Mesenchymal stem cell (in vitro differentiated cells and primary cell): Measurements from ENCODE around the gene SMIM26.

Source experiments
- DNase-seq: peaks from one replicate; pipeline ENCODE4 v3.0.0-alpha.2; 2013
- H2AFZ ChIP-seq: one replicate; pipeline ENCODE4 v1.6.1; 2013; ENCODE audit warnings: low read depth, mild to moderate bottlenecking, control low read depth, inconsistent platforms, low read length, moderate library complexity
- H2AK5ac ChIP-seq: 2 replicates; pipeline ENCODE4 v1.6.1; 2013; ENCODE audit warnings: low read length, moderate library complexity, mild to moderate bottlenecking, inconsistent platforms; ENCODE audit not compliant: severe bottlenecking
- H2BK120ac ChIP-seq: one replicate; pipeline ENCODE4 v1.6.1; 2013; ENCODE audit warnings: low read depth, mild to moderate bottlenecking, inconsistent platforms, low read length, moderate library complexity
- H2BK12ac ChIP-seq, 2 experiments: one replicate each; pipeline ENCODE4 v1.6.1; 2013; ENCODE audit warnings: inconsistent platforms in 2 of 2, low read length in 2 of 2, mild to moderate bottlenecking in 2 of 2, moderate library complexity in 2 of 2, control low read depth in 1 of 2
- H2BK15ac ChIP-seq: one replicate; pipeline ENCODE4 v1.6.1; 2013; ENCODE audit warnings: mild to moderate bottlenecking, low read depth, inconsistent platforms; ENCODE audit not compliant: poor library complexity, severe bottlenecking
- H2BK5ac ChIP-seq: 2 replicates; pipeline ENCODE4 v1.6.1; 2013; ENCODE audit warnings: low read depth, mild to moderate bottlenecking, low read length, control low read depth, inconsistent platforms; ENCODE audit not compliant: poor library complexity, severe bottlenecking
- H3K14ac ChIP-seq, 2 experiments: one replicate each; pipeline ENCODE4 v1.6.1; 2013; ENCODE audit warnings: inconsistent platforms in 2 of 2, low read length in 2 of 2, control low read depth in 1 of 2, mild to moderate bottlenecking in 1 of 2, moderate library complexity in 1 of 2
- H3K18ac ChIP-seq, 2 experiments: one replicate each; pipeline ENCODE4 v1.6.1; 2013; ENCODE audit warnings: inconsistent platforms in 2 of 2, low read length in 2 of 2, control low read depth in 1 of 2, low read depth in 1 of 2, mild to moderate bottlenecking in 1 of 2
- H3K23ac ChIP-seq, 2 experiments: one replicate each; pipeline ENCODE4 v1.6.1; 2013; ENCODE audit warnings: inconsistent platforms in 2 of 2, low read length in 2 of 2, mild to moderate bottlenecking in 2 of 2, moderate library complexity in 2 of 2, control low read depth in 1 of 2
- H3K27ac ChIP-seq: 2 replicates; pipeline ENCODE4 v1.5.1; 2013; ENCODE audit warnings: mild to moderate bottlenecking, moderate library complexity, low read length, control low read depth, inconsistent platforms; ENCODE audit not compliant: poor library complexity, severe bottlenecking
- H3K27me3 ChIP-seq, 2 experiments: 2 replicates each; pipeline versions ENCODE4 v1.6.1 to v1.7.0; 2013; ENCODE audit warnings: low read length in 2 of 2, mild to moderate bottlenecking in 2 of 2, moderate library complexity in 2 of 2, control low read depth in 1 of 2, inconsistent platforms in 1 of 2; ENCODE audit not compliant: control insufficient read depth in 1 of 2, insufficient read depth in 1 of 2
- H3K36me3 ChIP-seq, 2 experiments: 2 replicates each; pipeline versions ENCODE4 v1.6.1 to v1.7.0; 2013; ENCODE audit warnings: low read length in 2 of 2, control low read depth in 1 of 2, inconsistent platforms in 1 of 2, low read depth in 1 of 2, mild to moderate bottlenecking in 1 of 2; ENCODE audit not compliant: insufficient read depth in 2 of 2, control insufficient read depth in 1 of 2
- H3K4ac ChIP-seq, 2 experiments: one replicate each; pipeline ENCODE4 v1.6.1; 2013; ENCODE audit warnings: inconsistent platforms in 2 of 2, low read length in 2 of 2, mild to moderate bottlenecking in 2 of 2, moderate library complexity in 2 of 2, control low read depth in 1 of 2, low read depth in 1 of 2
- H3K4me1 ChIP-seq: 2 replicates; pipeline ENCODE4 v1.6.1; 2013; ENCODE audit warnings: low read depth, low read length, control low read depth; ENCODE audit not compliant: control insufficient read depth, insufficient read depth
- H3K4me2 ChIP-seq: 2 replicates; pipeline ENCODE4 v1.6.1; 2013; ENCODE audit warnings: low read length, mild to moderate bottlenecking, inconsistent platforms; ENCODE audit not compliant: poor library complexity, severe bottlenecking
- H3K4me3 ChIP-seq, 2 experiments: 2 replicates each; pipeline versions ENCODE4 v1.5.1 to v1.7.0; 2013; ENCODE audit warnings: low read length in 2 of 2, mild to moderate bottlenecking in 2 of 2, control low read depth in 1 of 2, low read depth in 1 of 2; ENCODE audit not compliant: insufficient read depth in 1 of 2
- H3K79me1 ChIP-seq: replicated peaks from 2 replicates; pipeline ENCODE4 v1.6.1; 2013; ENCODE audit warnings: mild to moderate bottlenecking, control low read depth, low read length, inconsistent platforms; ENCODE audit not compliant: poor library complexity, severe bottlenecking
- H3K9ac ChIP-seq: 2 replicates; pipeline ENCODE4 v1.7.0; 2013; ENCODE audit warnings: mild to moderate bottlenecking, low read length, moderate library complexity
- H3K9me3 ChIP-seq: 2 replicates; pipeline ENCODE4 v1.7.0; 2013; ENCODE audit warnings: mild to moderate bottlenecking, low read length; ENCODE audit not compliant: control insufficient read depth
- H4K8ac ChIP-seq: one replicate; pipeline ENCODE4 v1.6.1; 2013; ENCODE audit warnings: inconsistent platforms, mild to moderate bottlenecking, low read length, moderate library complexity
- H4K91ac ChIP-seq: one replicate; pipeline ENCODE4 v1.6.1; 2013; ENCODE audit warnings: mild to moderate bottlenecking, low read length, inconsistent platforms
- WGBS: methylation state at CpG from one replicate; pipeline ENCODE4 v1.1.7; 2013; ENCODE audit warnings: mixed read lengths; 5-methylcytosine and 5-hydroxymethylcytosine counted together

The SMIM26 gene

DNA sequence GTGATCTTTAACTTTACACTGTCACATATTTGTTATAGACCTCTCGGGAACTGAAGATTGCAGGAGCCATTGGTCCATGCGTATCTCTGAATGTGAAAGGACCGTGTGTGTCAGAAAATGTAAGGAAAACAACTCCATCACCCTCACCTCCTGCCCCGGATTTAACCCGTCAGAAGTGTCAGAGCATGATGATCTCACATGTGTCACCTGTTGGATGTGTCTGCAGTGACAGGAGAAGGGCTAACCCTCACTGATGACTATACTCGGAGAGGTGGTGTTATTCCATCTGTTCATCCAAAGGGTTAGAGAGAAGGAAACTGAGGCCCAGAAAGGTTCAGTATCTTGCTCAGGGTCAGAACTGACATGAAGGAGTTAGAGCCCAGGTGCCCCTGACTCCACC is 34.6 kb upstream of the SMIM26 start:
- no peaks in the 10 kb centered on the region for H3K27me3 ChIP-seq
- no peak overlapping the region for H4K91ac ChIP-seq
- no peak overlapping the region for H3K4me2 ChIP-seq
- H3K36me3 ChIP-seq, result peaks cover 34 to 82% of the 10 kb centered on the region in 2 experiments
- 100% methylated on average over 5 of the region's 6 CpGs for WGBS
- DNase-seq, result no peak
- no peak overlapping the region for H3K27ac ChIP-seq
- H2BK15ac ChIP-seq, result no peak overlapping the region
- H4K8ac ChIP-seq, result no peak overlapping the region
- peaks cover 15% of the 10 kb centered on the region for H3K79me1 ChIP-seq
- no peak overlapping the region for H3K14ac ChIP-seq
- H3K9me3 ChIP-seq, result no peaks in the 10 kb centered on the region
- H2AFZ ChIP-seq, result no peak overlapping the region
- H2BK12ac ChIP-seq, result no peak overlapping the region
- H2BK120ac ChIP-seq, result no peak overlapping the region
- H3K4me1 ChIP-seq, result peaks cover 5% of the 10 kb centered on the region
- no peak overlapping the region for H3K18ac ChIP-seq
- H3K4me3 ChIP-seq, result no peak overlapping the region
- no peak overlapping the region for H3K23ac ChIP-seq
- no peak overlapping the region for H3K9ac ChIP-seq
- H2AK5ac ChIP-seq, result no peak overlapping the region
- no peak overlapping the region for H3K4ac ChIP-seq
- no peak overlapping the region for H2BK5ac ChIP-seq

DNA sequence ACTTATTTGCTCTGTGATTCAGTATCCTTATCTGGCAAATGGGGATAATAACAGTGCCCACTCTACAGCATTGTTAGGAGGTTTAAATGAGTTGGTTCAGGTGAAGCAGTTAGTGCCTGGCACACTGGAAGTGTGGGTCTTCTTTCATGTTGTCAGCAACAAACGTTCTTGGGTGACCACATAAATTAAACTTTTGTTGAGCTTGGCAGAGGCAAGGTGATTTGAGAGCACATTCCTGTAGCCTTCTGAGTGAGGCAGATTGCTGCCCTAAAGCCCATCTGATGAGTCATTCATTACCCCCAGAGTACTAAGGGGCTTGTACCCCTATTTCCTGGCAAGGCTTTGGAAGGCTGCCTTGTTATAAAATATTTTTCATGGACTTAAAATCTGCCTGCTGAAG is 33.7 kb upstream of the SMIM26 start:
- Histone ChIP-seq H3K23ac (no peak overlapping the region), H3K9me3 (no peaks in the 10 kb centered on the region), H3K36me3 (peaks cover 30 to 81% of the 10 kb centered on the region in 2 experiments), H2AFZ (no peak overlapping the region), H3K27ac (peak overlapping the region; percentile 21), H3K14ac (no peak overlapping the region), H3K79me1 (peaks cover 16% of the 10 kb centered on the region), H2AK5ac (no peak overlapping the region), H2BK120ac (no peak overlapping the region), H4K8ac (no peak overlapping the region), H3K18ac (no peak overlapping the region), H3K9ac (no peak overlapping the region), H2BK15ac (no peak overlapping the region), H3K4me1 (peaks cover 6% of the 10 kb centered on the region), H4K91ac (no peak overlapping the region), H3K4ac (no peak overlapping the region), H3K4me2 (no peak overlapping the region), H2BK12ac (no peak overlapping the region), H2BK5ac (no peak overlapping the region), H3K27me3 (no peaks in the 10 kb centered on the region), H3K4me3 (no peak overlapping the region)
- no peak for DNase-seq
- WGBS, result 93% methylated on average over 1 of the region's 1 CpG

DNA sequence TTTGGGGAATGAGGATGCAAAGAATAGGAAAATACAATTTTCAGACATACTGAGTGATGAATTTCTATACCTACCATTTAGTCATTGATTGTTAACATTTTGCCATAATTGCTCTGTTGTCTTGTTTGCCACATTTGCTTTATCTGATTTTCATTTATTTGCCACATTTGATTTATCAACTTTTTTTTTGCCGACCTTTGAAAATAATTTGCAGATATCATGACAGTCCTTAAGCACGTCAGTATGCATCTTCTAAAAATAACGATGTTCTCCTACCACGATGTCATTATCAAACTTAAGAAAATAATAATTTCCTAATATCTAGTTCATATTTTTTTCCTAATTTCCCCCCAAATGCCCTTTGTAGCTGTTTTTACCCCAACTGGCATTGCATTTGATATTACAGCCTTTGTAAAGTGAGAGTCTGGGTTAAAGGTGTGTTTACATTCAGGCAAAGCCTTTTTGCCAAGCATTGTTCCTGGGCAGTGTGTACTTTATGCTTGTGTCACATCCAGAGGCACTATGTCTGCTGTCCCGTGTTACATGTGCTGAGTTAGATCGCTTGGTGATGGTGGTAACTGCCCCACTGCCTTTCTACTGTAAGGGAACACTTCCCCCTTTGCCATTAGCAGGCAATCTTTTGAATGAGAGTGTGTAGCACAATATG is 33.1 kb upstream of the SMIM26 start:
- Histone ChIP-seq H3K14ac (no peak overlapping the region), H3K4me1 (peaks cover 6% of the 10 kb centered on the region), H3K23ac (no peak overlapping the region), H2AFZ (no peak overlapping the region), H3K4ac (no peak overlapping the region), H2AK5ac (no peak overlapping the region), H3K9ac (no peak overlapping the region), H3K36me3 (peaks cover 30 to 78% of the 10 kb centered on the region in 2 experiments), H3K27me3 (no peaks in the 10 kb centered on the region), H3K4me2 (no peak overlapping the region), H2BK5ac (no peak overlapping the region), H3K27ac (no peak overlapping the region), H3K9me3 (no peaks in the 10 kb centered on the region), H4K91ac (no peak overlapping the region), H2BK120ac (no peak overlapping the region), H2BK12ac (no peak overlapping the region), H2BK15ac (no peak overlapping the region), H3K18ac (no peak overlapping the region), H3K4me3 (no peak overlapping the region), H3K79me1 (peaks cover 16% of the 10 kb centered on the region), H4K8ac (no peak overlapping the region)
- no peak for DNase-seq
- 88% methylated on average over 6 of the region's 6 CpGs for WGBS

DNA sequence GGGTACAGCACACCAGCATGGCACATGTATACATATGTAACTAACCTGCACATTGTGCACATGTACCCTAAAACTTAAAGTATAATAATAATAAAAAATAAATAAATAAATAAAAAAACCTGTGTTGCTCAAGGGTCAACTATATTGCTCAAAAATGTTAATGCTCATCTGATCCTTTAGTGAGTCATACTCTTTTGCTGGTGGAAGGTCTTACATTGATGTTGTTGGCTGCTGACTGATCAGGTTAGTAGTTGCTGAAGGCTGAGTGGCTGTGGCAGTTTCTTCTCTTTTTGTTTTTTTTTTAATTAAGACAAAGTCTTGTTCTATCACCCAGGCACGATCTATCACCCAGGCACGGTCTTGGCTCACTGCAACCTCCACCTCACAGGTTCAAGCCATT is 29.6 kb upstream of the SMIM26 start:
- DNase-seq, result no peak
- Histone ChIP-seq H3K4ac (no peak overlapping the region), H4K91ac (no peak overlapping the region), H2BK5ac (no peak overlapping the region), H2BK15ac (no peak overlapping the region), H3K4me2 (no peak overlapping the region), H3K18ac (no peak overlapping the region), H2AFZ (no peak overlapping the region), H3K79me1 (peaks cover 9% of the 10 kb centered on the region), H3K27me3 (no peaks in the 10 kb centered on the region), H3K36me3 (peaks cover 15 to 72% of the 10 kb centered on the region in 2 experiments), H3K14ac (no peak overlapping the region), H3K4me3 (no peak overlapping the region), H4K8ac (no peak overlapping the region), H3K9ac (no peak overlapping the region), H3K4me1 (peaks cover 15% of the 10 kb centered on the region), H2AK5ac (no peak overlapping the region), H3K23ac (no peak overlapping the region), H3K9me3 (no peaks in the 10 kb centered on the region), H2BK12ac (no peak overlapping the region), H2BK120ac (no peak overlapping the region), H3K27ac (no peak overlapping the region)
- 96% methylated on average over 2 of the region's 2 CpGs for WGBS
